Fibroblast of pulmonary artery (primary cell): Measurements from ENCODE around the gene LCLAT1.
A peak's percentile ranks its signal among the peaks of the same experiment; 100 is the strongest.

Experiments
- DNase-seq: peaks from one replicate; pipeline ENCODE4 v3.0.0-alpha.2; 2010; ENCODE audit warnings: low read depth
- H3K4me3 ChIP-seq: replicated peaks from 2 replicates; pipeline ENCODE4 v1.5.1; 2011; ENCODE audit warnings: low read depth, mild to moderate bottlenecking, control low read depth, low read length, moderate library complexity
- CTCF ChIP-seq: IDR thresholded peaks from 2 replicates; pipeline ENCODE4 v1.5.1; 2011; ENCODE audit warnings: mild to moderate bottlenecking, control low read depth, low read length, inconsistent platforms; ENCODE audit errors: missing control alignments

Gene LCLAT1

GRCh38 chr2:30565851-30566358 is 118.9 kb downstream of the LCLAT1 start:
- DNase-seq: peak; percentile 22

GRCh38 chr2:30566631-30567030 is 119.6 kb downstream of the LCLAT1 start:
- H3K4me3 ChIP-seq: no peak overlapping the region
- no peak for DNase-seq
- no peak for TF ChIP-seq CTCF

More at GRCh38 chr2:30565851-30566358, 118.9 kb downstream of the LCLAT1 start:
- no peak overlapping the region for H3K4me3 ChIP-seq
- TF ChIP-seq CTCF: no peak

GRCh38 chr2:30567317-30567716 is 120.3 kb downstream of the LCLAT1 start:
- no peak for DNase-seq
- no peak overlapping the region for H3K4me3 ChIP-seq
- TF ChIP-seq CTCF: no peak

- TF ChIP-seq CTCF: no peak
- DNase-seq: peak; percentile 8
- H3K4me3 ChIP-seq: no peak overlapping the region
These were observed 122.9 kb downstream of the LCLAT1 start for GRCh38 chr2:30569946-30570345.

- DNase-seq: no peak
These were observed 130.1 kb downstream of the LCLAT1 start for GRCh38 chr2:30577151-30577550.

GRCh38 chr2:30580391-30580790 is 133.3 kb downstream of the LCLAT1 start:
- H3K4me3 ChIP-seq: no peak overlapping the region
- DNase-seq: no peak
- no peak for TF ChIP-seq CTCF

More at GRCh38 chr2:30577151-30577550, 130.1 kb downstream of the LCLAT1 start:
- H3K4me3 ChIP-seq: no peak overlapping the region
- TF ChIP-seq CTCF: no peak

- DNase-seq: no peak
- no peak overlapping the region for H3K4me3 ChIP-seq
- no peak for TF ChIP-seq CTCF
These were observed 135.5 kb downstream of the LCLAT1 start for GRCh38 chr2:30582521-30582920.
